ENCODE results near the gene TLCD5. TPM values are rescaled to one million over a fixed set of nuclear protein-coding genes. Genes with fewer than 3 reads are reported as not detected.

Gene TLCD5
- total RNA-seq, 1 experiment from 2014 or later: 11.1 TPM

GRCh38 chr11:120329556-120329955 is 4.5 kb downstream of the TLCD5 start:
- H3K27me3 ChIP-seq (replicated peaks; ENCODE audit: insufficient read depth, low read depth, low read length, poor library complexity): no peaks in the 10 kb centered on the region
- intact Hi-C loops (cut with micrococcal nuclease; ENCODE audit: unreplicated experiment): no loop called here
- H3K27ac ChIP-seq (ENCODE audit: low read depth, low read length, poor library complexity, severe bottlenecking): no peak overlapping the region
- ChIA-PET CTCF (no interaction called here), POLR2A (ENCODE audit: low non-redundant PET) (interaction anchor here (0.6 kb wide), 1 partner anchor 93 kb away, joined by 4 read pairs; no protein-coding TSS in a partner anchor)
- H3K4me1 ChIP-seq (ENCODE audit: insufficient read depth, low read length, poor library complexity, severe bottlenecking): peaks cover 47% of the 10 kb centered on the region
- H3K9me3 ChIP-seq (ENCODE audit: low read depth, low read length, poor library complexity, severe bottlenecking): no peaks in the 10 kb centered on the region
- no TSS peak for BruUV-seq (replicated peaks)
- DNase-seq (ENCODE audit: low spot score): peak; percentile 42
- no peak for TF ChIP-seq CTCF (conservative IDR thresholded peaks at IDR 0.05; ENCODE audit: low read depth, low read length)
- TF ChIP-seq EZH2 (IDR thresholded peaks at IDR 0.05; ENCODE audit: borderline replicate concordance, low read depth, low read length, poor library complexity, severe bottlenecking): no peak
- no peak overlapping the region for H3K4me3 ChIP-seq (ENCODE audit: low read depth, low read length, poor library complexity, severe bottlenecking)
- H3K36me3 ChIP-seq (ENCODE audit: insufficient read depth, low read length, poor library complexity, severe bottlenecking): peaks cover 14% of the 10 kb centered on the region

- TF ChIP-seq EZH2 (IDR thresholded peaks at IDR 0.05; ENCODE audit: borderline replicate concordance, low read depth, low read length, poor library complexity, severe bottlenecking): no peak
- TF ChIP-seq CTCF (conservative IDR thresholded peaks at IDR 0.05; ENCODE audit: low read depth, low read length): no peak
- H3K27ac ChIP-seq (ENCODE audit: low read depth, low read length, poor library complexity, severe bottlenecking): no peak overlapping the region
- BruUV-seq (replicated peaks): no TSS peak
- POLR2A ChIA-PET (ENCODE audit: low non-redundant PET): no interaction called here
- no peaks in the 10 kb centered on the region for H3K9me3 ChIP-seq (ENCODE audit: low read depth, low read length, poor library complexity, severe bottlenecking)
- peaks cover 14% of the 10 kb centered on the region for H3K36me3 ChIP-seq (ENCODE audit: insufficient read depth, low read length, poor library complexity, severe bottlenecking)
- H3K27me3 ChIP-seq (replicated peaks; ENCODE audit: insufficient read depth, low read depth, low read length, poor library complexity): no peaks in the 10 kb centered on the region
- H3K4me1 ChIP-seq (ENCODE audit: insufficient read depth, low read length, poor library complexity, severe bottlenecking): peaks cover 42% of the 10 kb centered on the region
- CTCF ChIA-PET: no interaction called here
- intact Hi-C loops (cut with micrococcal nuclease; ENCODE audit: unreplicated experiment): loop anchor here (10.0 kb wide), 2 partner anchors 475 to 625 kb away; no protein-coding TSS in a partner anchor
- no peak overlapping the region for H3K4me3 ChIP-seq (ENCODE audit: low read depth, low read length, poor library complexity, severe bottlenecking)
- DNase-seq (ENCODE audit: low spot score): no peak
Measured at GRCh38 chr11:120330045-120330444, 4.9 kb downstream of the TLCD5 start.

- no peaks in the 10 kb centered on the region for H3K27me3 ChIP-seq (replicated peaks; ENCODE audit: insufficient read depth, low read depth, low read length, poor library complexity)
- TF ChIP-seq EZH2 (IDR thresholded peaks at IDR 0.05; ENCODE audit: borderline replicate concordance, low read depth, low read length, poor library complexity, severe bottlenecking) (no peak), CTCF (conservative IDR thresholded peaks at IDR 0.05; ENCODE audit: low read depth, low read length) (no peak)
- peaks cover 14% of the 10 kb centered on the region for H3K36me3 ChIP-seq (ENCODE audit: insufficient read depth, low read length, poor library complexity, severe bottlenecking)
- H3K9me3 ChIP-seq (ENCODE audit: low read depth, low read length, poor library complexity, severe bottlenecking): no peaks in the 10 kb centered on the region
- no TSS peak for BruUV-seq (replicated peaks)
- no peak overlapping the region for H3K4me3 ChIP-seq (ENCODE audit: low read depth, low read length, poor library complexity, severe bottlenecking)
- no peak overlapping the region for H3K27ac ChIP-seq (ENCODE audit: low read depth, low read length, poor library complexity, severe bottlenecking)
- intact Hi-C loops (cut with micrococcal nuclease; ENCODE audit: unreplicated experiment): loop anchor here (10.0 kb wide), 2 partner anchors 473 to 623 kb away; no protein-coding TSS in a partner anchor
- peak; percentile 75 for DNase-seq (ENCODE audit: low spot score)
- CTCF ChIA-PET: no interaction called here
- POLR2A ChIA-PET (ENCODE audit: low non-redundant PET): no interaction called here
- peaks cover 36% of the 10 kb centered on the region for H3K4me1 ChIP-seq (ENCODE audit: insufficient read depth, low read length, poor library complexity, severe bottlenecking)
Measured at GRCh38 chr11:120331301-120331996, 6.3 kb downstream of the TLCD5 start.
